Measurements from ENCODE around the gene ZDHHC18.

Gene ZDHHC18

GRCh38 chr1:26826261-26827105 lies at the start of gene ZDHHC18:
Gene ZDHHC18, plus strand, starts transcription at chr1:26826688. Its CDS starts 117 bp downstream, at chr1:26826805.
- DNase-seq: peak; percentile 7

- no peak for DNase-seq
These were observed 47.3 kb upstream of the ZDHHC18 start for GRCh38 chr1:26779098-26779668.

GRCh38 chr1:26780344-26780957 lies 46.0 kb upstream of the ZDHHC18 start:
- no peak for DNase-seq

- no peak for DNase-seq
These were observed 45.2 kb upstream of the ZDHHC18 start for GRCh38 chr1:26781206-26781825.

GRCh38 chr1:26782521-26783212 lies 43.8 kb upstream of the ZDHHC18 start:
- DNase-seq: no peak

- DNase-seq: no peak
These were observed 42.9 kb upstream of the ZDHHC18 start for GRCh38 chr1:26783646-26784022.

GRCh38 chr1:26784023-26784871 lies 42.2 kb upstream of the ZDHHC18 start:
- no peak for DNase-seq

GRCh38 chr1:26784886-26785285 lies 41.6 kb upstream of the ZDHHC18 start:
- DNase-seq: no peak

GRCh38 chr1:26785611-26786436 lies 40.7 kb upstream of the ZDHHC18 start:
- no peak for DNase-seq

- DNase-seq: no peak
These were observed 39.8 kb upstream of the ZDHHC18 start for GRCh38 chr1:26786437-26787380.

- no peak for DNase-seq
These were observed 39.1 kb upstream of the ZDHHC18 start for GRCh38 chr1:26787381-26787705.

GRCh38 chr1:26787706-26788514 lies 38.6 kb upstream of the ZDHHC18 start, which contains the start of gene PIGV:
Gene PIGV, plus strand, starts transcription at chr1:26787950. Its CDS starts 2,866 bp downstream, at chr1:26790816.
- peak; percentile 75 for DNase-seq

- no peak for DNase-seq
These were observed 38.0 kb upstream of the ZDHHC18 start for GRCh38 chr1:26788515-26788785.

GRCh38 chr1:26788836-26789611 lies 37.5 kb upstream of the ZDHHC18 start:
- DNase-seq: peak; percentile 58

- DNase-seq: no peak
These were observed 36.9 kb upstream of the ZDHHC18 start for GRCh38 chr1:26789612-26789865.

GRCh38 chr1:26789931-26790330 lies 36.6 kb upstream of the ZDHHC18 start:
- DNase-seq: no peak

GRCh38 chr1:26790551-26790953 lies 35.9 kb upstream of the ZDHHC18 start:
- no peak for DNase-seq

GRCh38 chr1:26791148-26791547 lies 35.3 kb upstream of the ZDHHC18 start:
- DNase-seq: no peak

GRCh38 chr1:26791626-26792025 lies 34.9 kb upstream of the ZDHHC18 start:
- DNase-seq: no peak

All from NCI-H446 treated with DMSO at 0.1 percent for 48 hours (cell line).